ENCODE data around the gene PRKCQ.

DNA sequence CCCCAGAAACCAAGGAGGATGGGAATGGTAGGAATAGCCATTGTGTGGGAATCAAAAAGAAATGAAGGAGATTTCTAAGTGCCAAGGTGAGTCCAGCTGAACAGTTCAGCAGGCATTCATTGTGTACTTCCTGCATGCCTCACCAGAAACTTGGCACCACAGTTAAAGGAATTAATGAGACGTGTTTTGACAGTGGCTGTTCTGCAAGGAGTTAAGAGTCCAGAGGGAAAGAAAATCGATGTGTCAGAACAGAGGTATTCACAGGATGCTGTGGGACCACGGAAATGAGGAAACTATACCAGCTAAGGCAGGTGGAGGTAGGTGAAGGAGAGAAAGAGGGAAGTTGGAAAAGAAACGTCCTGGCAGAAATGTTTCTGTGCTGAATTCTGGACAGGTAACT lies 78.1 kb downstream of the PRKCQ start:
- TF ChIP-seq, protein P1, sequence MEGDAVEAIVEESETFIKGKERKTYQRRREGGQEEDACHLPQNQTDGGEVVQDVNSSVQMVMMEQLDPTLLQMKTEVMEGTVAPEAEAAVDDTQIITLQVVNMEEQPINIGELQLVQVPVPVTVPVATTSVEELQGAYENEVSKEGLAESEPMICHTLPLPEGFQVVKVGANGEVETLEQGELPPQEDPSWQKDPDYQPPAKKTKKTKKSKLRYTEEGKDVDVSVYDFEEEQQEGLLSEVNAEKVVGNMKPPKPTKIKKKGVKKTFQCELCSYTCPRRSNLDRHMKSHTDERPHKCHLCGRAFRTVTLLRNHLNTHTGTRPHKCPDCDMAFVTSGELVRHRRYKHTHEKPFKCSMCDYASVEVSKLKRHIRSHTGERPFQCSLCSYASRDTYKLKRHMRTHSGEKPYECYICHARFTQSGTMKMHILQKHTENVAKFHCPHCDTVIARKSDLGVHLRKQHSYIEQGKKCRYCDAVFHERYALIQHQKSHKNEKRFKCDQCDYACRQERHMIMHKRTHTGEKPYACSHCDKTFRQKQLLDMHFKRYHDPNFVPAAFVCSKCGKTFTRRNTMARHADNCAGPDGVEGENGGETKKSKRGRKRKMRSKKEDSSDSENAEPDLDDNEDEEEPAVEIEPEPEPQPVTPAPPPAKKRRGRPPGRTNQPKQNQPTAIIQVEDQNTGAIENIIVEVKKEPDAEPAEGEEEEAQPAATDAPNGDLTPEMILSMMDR (IDR thresholded peaks at IDR 0.05; ENCODE audit: low read depth, low read length, missing input control) = no peak
- TF ChIP-seq EGR1 (IDR thresholded peaks at IDR 0.05; ENCODE audit: low read depth in 2 of 2) (no peak), GABPA (IDR thresholded peaks at IDR 0.05 in 1 of 2, conservative IDR thresholded peaks at IDR 0.05 in 1 of 2) (no peak), RXRA (IDR thresholded peaks at IDR 0.05) (no peak), FOXA1 (IDR thresholded peaks at IDR 0.05) (no peak), RAD21 (IDR thresholded peaks at IDR 0.05) (no peak), JUND (IDR thresholded peaks at IDR 0.05) (no peak), SP1 (IDR thresholded peaks at IDR 0.05) (no peak)
- TF ChIP-seq, protein P2, sequence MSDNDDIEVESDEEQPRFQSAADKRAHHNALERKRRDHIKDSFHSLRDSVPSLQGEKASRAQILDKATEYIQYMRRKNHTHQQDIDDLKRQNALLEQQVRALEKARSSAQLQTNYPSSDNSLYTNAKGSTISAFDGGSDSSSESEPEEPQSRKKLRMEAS (IDR thresholded peaks at IDR 0.05) = no peak
- TF ChIP-seq, protein P3, sequence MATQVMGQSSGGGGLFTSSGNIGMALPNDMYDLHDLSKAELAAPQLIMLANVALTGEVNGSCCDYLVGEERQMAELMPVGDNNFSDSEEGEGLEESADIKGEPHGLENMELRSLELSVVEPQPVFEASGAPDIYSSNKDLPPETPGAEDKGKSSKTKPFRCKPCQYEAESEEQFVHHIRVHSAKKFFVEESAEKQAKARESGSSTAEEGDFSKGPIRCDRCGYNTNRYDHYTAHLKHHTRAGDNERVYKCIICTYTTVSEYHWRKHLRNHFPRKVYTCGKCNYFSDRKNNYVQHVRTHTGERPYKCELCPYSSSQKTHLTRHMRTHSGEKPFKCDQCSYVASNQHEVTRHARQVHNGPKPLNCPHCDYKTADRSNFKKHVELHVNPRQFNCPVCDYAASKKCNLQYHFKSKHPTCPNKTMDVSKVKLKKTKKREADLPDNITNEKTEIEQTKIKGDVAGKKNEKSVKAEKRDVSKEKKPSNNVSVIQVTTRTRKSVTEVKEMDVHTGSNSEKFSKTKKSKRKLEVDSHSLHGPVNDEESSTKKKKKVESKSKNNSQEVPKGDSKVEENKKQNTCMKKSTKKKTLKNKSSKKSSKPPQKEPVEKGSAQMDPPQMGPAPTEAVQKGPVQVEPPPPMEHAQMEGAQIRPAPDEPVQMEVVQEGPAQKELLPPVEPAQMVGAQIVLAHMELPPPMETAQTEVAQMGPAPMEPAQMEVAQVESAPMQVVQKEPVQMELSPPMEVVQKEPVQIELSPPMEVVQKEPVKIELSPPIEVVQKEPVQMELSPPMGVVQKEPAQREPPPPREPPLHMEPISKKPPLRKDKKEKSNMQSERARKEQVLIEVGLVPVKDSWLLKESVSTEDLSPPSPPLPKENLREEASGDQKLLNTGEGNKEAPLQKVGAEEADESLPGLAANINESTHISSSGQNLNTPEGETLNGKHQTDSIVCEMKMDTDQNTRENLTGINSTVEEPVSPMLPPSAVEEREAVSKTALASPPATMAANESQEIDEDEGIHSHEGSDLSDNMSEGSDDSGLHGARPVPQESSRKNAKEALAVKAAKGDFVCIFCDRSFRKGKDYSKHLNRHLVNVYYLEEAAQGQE (IDR thresholded peaks at IDR 0.05) = no peak

Data from liver (tissue), 3 donors.